Measurements from ENCODE around the gene RBM47. TPM values are rescaled to one million over a fixed set of nuclear protein-coding genes. Genes with fewer than 3 reads are reported as not detected.

Gene RBM47
- total and polyA plus RNA-seq, 9 of the 15 experiments (the other 6 are each of a cell fraction or from before 2014, with no cell fraction given) = 1.4 to 6.4 (median 3.3) TPM

- ATAC-seq (peak; percentile 46), DNase-seq (ENCODE audit: extremely low read depth in 1 of 4, low spot score in 3 of 4) (peak; percentile 38 to 63 (median 42)), FAIRE-seq (peak; percentile 90)
- Histone ChIP-seq H3K4me3 (peak overlapping the region; percentile 34), H3K79me2 (ENCODE audit: control insufficient read depth, insufficient read depth, low read length) (peaks cover 18% of the 10 kb centered on the region; the same call in 2 of the 3 replicates), H3K9me1 (ENCODE audit: control insufficient read depth, insufficient read depth, low read length) (no peaks in the 10 kb centered on the region), H2AFZ (ENCODE audit: low read depth, low read length) (peak overlapping the region; percentile 88), H3K4me2 (ENCODE audit: insufficient read depth, low read length) (peak overlapping the region; percentile 77), H3K27ac (ENCODE audit: extremely low read depth, low read depth, low read length) (peak overlapping the region; percentile 73), H3K4me1 (replicated peaks in 1 of 2; ENCODE audit: control insufficient read depth in 2 of 2, insufficient read depth in 2 of 2, low read length in 2 of 2) (peaks cover 6 to 22% of the 10 kb centered on the region in 2 experiments; a peak in 4 of 5 replicates), H4K20me1 (replicated peaks; ENCODE audit: control insufficient read depth, insufficient read depth, low read length) (no peaks in the 10 kb centered on the region), H3K36me3 (ENCODE audit: control insufficient read depth, insufficient read depth, low read length) (no peaks in the 10 kb centered on the region), H3K9me3 (replicated peaks; ENCODE audit: control insufficient read depth, insufficient read depth, low read depth, low read length) (no peaks in the 10 kb centered on the region), H3K27me3 (ENCODE audit: control insufficient read depth in 2 of 2, insufficient read depth in 2 of 2, low read length in 2 of 2) (no peaks in the 10 kb centered on the region), H3K9ac (ENCODE audit: insufficient read depth in 1 of 2, low read depth in 2 of 2, low read length in 2 of 2) (peak overlapping the region; percentile 57 to 58; a peak in 3 of 4 replicates)
- intact Hi-C loops (cut with micrococcal nuclease) (loop anchor here (10.0 kb wide), 1 partner anchor 460 kb away; the partner anchor contains the start of gene N4BP2), in situ Hi-C loops (cut with MboI) (no loop called here)
- ChIA-PET CTCF (ENCODE audit: low intra/inter-chr PET ratio) (no interaction called here), POLR2A (interaction anchor here (0.6 to 3.2 kb wide), 12 partner anchors 10 to 458 kb away, joined by 3 to 25 read pairs (median 4); partner anchors contain the start of gene N4BP2)
- no TSS peak for BruUV-seq (replicated peaks)
- WGBS (ENCODE audit: insufficient coverage, low coverage, missing lambda C conversion rate) = under 1% methylated on average over 11 of the region's 11 CpGs
- TF ChIP-seq TBP (optimal IDR thresholded peaks at IDR 0.05; ENCODE audit: low read depth, low read length) = peak; percentile 42
- 0 out of 2 replicates have a peak, but pooled peaks have one; percentile 21 for TF ChIP-seq EGR1 (conservative IDR thresholded peaks at IDR 0.05)
- peak; percentile 66 for TF ChIP-seq CXXC5 (CRISPR knock-in tag; IDR thresholded peaks at IDR 0.05)
- 0 out of 2 replicates have a peak, but pooled peaks have one; percentile 33 for TF ChIP-seq ETV5 (CRISPR knock-in tag; IDR thresholded peaks at IDR 0.05; ENCODE audit: low read depth)
- no peak for TF ChIP-seq KAT2B (IDR thresholded peaks at IDR 0.05; ENCODE audit: low read depth, low read length)
- TF ChIP-seq DMBX1 (CRISPR knock-in tag; IDR thresholded peaks at IDR 0.05; ENCODE audit: borderline replicate concordance) = 0 out of 2 replicates have a peak, but pooled peaks have one; percentile 43
- peak; percentile 45; the same call in 1 of the 2 replicates for TF ChIP-seq TAL1 (IDR thresholded peaks at IDR 0.05)
- peak; percentile 81; the same call in 1 of the 2 replicates for TF ChIP-seq SPI1 (IDR thresholded peaks at IDR 0.05; ENCODE audit: borderline replicate concordance, low read depth, low read length)
- TF ChIP-seq, protein P1, sequence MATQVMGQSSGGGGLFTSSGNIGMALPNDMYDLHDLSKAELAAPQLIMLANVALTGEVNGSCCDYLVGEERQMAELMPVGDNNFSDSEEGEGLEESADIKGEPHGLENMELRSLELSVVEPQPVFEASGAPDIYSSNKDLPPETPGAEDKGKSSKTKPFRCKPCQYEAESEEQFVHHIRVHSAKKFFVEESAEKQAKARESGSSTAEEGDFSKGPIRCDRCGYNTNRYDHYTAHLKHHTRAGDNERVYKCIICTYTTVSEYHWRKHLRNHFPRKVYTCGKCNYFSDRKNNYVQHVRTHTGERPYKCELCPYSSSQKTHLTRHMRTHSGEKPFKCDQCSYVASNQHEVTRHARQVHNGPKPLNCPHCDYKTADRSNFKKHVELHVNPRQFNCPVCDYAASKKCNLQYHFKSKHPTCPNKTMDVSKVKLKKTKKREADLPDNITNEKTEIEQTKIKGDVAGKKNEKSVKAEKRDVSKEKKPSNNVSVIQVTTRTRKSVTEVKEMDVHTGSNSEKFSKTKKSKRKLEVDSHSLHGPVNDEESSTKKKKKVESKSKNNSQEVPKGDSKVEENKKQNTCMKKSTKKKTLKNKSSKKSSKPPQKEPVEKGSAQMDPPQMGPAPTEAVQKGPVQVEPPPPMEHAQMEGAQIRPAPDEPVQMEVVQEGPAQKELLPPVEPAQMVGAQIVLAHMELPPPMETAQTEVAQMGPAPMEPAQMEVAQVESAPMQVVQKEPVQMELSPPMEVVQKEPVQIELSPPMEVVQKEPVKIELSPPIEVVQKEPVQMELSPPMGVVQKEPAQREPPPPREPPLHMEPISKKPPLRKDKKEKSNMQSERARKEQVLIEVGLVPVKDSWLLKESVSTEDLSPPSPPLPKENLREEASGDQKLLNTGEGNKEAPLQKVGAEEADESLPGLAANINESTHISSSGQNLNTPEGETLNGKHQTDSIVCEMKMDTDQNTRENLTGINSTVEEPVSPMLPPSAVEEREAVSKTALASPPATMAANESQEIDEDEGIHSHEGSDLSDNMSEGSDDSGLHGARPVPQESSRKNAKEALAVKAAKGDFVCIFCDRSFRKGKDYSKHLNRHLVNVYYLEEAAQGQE (IDR thresholded peaks at IDR 0.05; ENCODE audit: borderline replicate concordance) = peak; percentile 33
- TF ChIP-seq, protein P1 (CRISPR knock-in tag; IDR thresholded peaks at IDR 0.05; ENCODE audit: low read depth) = no peak
- peak; percentile 66 for TF ChIP-seq TCF3 (CRISPR knock-in tag; IDR thresholded peaks at IDR 0.05)
- 0 out of 2 replicates have a peak, but pooled peaks have one; percentile 26 for TF ChIP-seq ZEB2 (IDR thresholded peaks at IDR 0.05)
- TF ChIP-seq, protein P2, sequence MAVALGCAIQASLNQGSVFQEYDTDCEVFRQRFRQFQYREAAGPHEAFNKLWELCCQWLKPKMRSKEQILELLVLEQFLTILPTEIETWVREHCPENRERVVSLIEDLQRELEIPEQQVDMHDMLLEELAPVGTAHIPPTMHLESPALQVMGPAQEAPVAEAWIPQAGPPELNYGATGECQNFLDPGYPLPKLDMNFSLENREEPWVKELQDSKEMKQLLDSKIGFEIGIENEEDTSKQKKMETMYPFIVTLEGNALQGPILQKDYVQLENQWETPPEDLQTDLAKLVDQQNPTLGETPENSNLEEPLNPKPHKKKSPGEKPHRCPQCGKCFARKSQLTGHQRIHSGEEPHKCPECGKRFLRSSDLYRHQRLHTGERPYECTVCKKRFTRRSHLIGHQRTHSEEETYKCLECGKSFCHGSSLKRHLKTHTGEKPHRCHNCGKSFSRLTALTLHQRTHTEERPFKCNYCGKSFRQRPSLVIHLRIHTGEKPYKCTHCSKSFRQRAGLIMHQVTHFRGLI (CRISPR knock-in tag; IDR thresholded peaks at IDR 0.05) = no peak
Observed at GRCh38 chr4:40514497-40514951, 115.1 kb downstream of the RBM47 start.
